GM18498 (cell line): ENCODE data around the gene ADCY6.

Experiments used
- ATAC-seq: cut with Tn5 transposase; IDR thresholded peaks from one replicate; pipeline ENCODE4 v1.9.1; 2021; ENCODE audit warnings: mild to moderate bottlenecking, moderate library complexity; ENCODE audit not compliant: unreplicated experiment

The ADCY6 gene

DNA sequence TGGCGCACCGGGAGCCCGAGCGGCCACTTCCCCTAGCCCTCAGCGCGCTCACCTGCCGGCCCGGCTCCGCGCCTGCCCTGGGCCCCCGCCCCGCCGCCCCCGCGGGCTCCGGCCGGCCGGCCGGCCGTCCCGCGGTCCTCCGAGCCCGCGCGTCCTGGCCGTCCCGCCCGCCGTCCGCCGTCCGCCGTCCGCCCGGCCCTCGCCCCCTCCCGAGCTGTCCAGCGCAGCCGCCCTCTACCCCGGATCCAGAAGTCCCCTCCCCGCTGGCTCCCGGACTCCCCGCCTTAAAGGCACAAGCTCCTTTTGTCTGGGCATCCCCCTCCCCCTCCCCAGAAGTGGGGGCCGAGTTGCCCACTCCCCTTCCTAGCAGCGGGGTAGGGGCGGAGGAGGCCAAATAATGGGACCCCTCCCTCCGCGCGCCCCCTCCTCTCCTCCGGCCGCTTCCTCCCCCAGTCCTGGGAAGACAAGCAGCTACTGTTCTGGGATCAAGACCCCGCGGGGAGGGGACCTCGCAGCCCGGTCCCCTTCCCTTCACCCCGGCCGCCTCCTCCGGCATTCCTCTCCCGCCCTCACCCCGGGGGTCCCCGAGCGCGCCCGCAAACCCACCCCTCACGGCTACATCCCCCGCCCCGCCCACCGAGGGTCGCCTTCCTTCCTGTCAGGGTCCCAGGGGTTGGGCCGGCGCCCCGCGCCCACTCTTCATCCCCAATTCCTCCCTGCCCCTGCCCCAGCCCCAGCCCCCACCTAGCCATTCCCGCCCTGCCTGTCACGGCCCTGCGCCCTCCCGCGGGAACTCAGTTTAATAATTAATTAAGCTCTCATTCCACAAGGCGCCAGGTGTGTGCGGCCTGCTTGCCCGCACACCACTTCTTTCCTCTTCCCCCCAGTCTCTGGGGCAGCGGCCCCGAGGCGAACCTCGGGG lies at the start of gene ADCY6:
Gene ADCY6, minus strand, starts transcription at position 236 of the 922 bp plus-strand sequence. CDS start 5,655 bp downstream, outside the sequence.
- no peak for ATAC-seq

DNA sequence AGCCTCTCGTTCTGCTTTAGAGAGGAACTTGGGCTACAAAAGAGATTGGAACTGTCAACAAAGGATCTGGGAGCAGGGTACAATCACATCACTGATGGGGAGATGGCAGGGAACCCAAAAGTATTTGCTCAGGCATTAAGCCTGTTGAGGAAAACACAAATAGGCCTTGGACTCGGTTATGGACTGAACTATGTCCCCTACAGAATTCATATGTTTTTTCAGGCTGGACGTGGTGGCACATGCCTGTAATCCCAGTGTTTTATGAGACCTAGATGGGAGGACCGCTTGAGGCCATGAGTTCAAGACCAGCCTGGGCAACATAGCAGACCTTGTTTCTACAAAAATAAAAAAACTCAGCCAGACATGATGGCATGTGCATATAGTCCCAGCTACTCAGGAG lies 49.2 kb upstream of the ADCY6 start:
- ATAC-seq = no peak

DNA sequence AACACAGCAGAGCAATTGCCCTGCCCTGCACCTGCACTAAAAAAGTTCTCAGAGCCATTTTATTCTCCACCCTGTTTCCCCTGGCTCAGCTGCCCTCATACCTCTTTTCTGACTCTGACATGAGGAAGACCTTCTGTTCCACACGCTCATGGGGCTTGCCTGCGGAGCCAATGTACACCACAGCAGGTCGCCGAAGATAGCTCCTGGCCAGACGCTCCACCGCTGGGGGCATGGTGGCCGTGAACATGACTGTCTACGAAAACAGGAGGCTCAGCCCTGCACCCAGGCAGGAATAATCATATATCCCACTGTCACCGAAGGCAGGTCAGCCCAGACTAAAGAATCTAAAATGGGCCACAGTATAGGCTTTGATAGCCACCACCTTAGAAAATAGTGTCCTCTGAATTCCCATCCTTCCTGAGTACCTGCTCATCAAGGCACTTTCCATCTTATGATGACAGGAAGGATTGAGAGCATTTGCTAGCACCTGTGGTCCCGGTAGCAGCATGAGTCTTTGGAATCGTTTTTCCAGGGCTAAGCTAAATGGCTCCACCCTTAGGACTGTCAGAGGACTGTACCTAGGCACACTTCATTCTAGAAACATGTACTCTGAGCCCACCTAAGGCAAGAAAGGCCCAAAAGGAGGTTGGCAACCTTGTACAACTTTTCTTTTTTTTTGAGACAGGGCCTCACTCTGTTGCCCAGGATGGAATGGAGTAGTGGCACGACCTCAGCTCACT lies 43.6 kb upstream of the ADCY6 start:
- no peak for ATAC-seq

DNA sequence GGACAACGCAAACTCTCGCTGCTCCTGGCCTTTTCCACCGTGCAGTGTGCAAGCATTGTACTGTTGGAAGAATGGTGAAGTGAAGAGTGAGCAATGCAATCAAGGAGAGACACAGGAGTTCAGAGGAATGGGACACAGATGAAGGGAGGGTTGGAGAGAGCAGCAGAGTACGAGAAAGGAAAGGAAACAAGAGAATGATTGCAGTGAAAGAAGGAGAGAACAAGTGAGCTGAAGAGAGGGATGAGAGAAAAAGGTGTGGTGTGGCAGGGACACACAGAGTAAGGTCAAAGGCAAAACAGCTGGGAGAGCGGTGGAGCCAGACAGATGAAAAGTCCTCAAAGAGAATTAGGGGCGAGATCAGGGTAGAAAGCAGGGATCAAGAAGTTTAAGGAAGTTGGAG lies 42.4 kb upstream of the ADCY6 start:
- ATAC-seq = no peak

DNA sequence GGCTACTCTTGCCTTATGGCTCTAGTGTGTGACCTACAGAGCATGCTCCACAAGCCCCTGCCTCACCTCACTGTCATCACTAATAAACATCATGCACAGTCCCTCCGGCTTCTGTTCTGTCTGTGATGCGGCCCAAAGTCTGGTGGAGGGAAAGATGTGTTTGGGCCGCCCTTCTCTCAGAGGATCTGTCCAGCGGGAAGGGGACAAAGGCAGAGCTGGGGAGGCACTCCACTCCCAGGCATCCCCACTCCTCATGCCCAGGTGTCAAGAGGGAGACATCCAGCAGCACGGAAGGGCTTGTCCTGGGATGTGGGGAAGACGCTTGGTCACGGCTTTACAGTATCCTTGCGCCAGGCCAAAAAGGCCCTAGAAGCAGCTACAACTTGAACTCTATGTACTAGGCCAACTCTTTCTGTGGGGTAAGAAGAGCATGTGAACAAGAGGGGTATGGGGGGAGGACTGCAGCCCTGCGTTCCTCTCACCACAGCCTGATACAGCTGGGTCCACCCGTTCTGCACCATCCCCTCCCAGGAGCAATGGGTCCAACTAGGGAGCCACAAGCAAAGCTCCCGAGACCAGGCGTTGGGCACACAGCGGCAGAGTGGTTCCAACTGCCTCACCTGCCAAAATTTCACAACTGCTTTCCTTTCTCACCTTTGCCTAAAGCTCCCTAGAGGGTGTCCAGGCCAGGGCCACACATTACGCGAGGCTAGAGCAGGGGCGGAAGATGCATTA lies 40.1 kb upstream of the ADCY6 start:
- ATAC-seq = no peak

DNA sequence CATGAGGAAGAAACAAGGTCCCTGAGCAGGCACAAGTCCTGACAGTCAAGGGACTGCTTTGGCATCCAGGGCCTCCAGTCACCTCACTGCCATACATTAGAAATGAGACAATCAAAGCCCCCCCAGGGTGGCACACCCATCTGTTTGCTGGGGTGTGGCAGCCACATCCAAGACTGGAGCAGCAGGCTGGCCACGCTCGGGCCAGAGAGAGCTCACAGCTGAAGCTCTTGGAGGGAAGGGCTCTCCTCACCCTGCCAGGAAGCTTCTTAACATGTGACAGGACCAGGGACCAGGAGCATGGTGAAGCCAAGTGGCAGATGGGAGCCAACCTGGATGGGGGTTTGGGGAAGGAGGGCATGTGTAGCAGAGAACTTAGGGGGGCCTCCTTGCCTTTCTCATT lies 39.4 kb upstream of the ADCY6 start:
- no peak for ATAC-seq

DNA sequence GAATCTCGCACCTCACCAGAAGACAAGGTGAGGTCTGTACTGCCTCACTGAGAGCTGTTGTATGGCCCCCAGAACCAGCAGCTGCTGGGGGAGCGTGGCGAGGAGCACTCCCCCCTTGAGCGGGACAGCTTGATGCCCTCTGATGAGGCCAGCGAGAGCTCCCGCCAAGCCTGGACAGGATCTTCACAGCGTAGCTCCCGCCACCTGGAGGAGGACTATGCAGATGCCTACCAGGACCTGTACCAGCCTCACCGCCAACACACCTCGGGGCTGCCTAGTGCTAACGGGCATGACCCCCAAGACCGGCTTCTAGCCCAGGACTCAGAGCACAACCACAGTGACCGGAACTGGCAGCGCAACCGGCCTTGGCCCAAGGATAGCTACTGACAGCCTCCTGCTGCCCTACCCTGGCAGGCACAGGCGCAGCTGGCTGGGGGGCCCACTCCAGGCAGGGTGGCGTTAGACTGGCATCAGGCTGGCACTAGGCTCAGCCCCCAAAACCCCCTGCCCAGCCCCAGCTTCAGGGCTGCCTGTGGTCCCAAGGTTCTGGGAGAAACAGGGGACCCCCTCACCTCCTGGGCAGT lies 38.7 kb upstream of the ADCY6 start:
- no peak for ATAC-seq

DNA sequence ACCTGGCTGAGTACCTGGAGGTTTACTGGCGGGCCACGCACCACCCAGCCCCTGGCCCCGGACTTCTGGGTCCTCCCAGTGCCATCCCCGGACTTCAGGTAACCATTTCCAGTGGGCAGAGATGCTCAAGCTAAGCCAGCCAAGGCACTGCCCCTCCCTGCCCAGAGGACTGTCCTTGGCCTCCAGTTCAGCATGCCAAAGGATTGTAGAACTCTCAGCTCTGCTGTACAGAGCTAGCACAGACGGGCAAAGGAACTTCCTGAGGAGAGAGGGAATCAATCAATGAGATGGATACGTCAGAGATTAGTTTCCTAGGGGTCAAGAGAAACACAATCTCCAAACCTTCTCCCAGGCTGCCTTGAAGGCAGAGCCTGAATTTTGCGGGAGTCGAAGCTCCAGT lies 38.1 kb upstream of the ADCY6 start:
- ATAC-seq = no peak

DNA sequence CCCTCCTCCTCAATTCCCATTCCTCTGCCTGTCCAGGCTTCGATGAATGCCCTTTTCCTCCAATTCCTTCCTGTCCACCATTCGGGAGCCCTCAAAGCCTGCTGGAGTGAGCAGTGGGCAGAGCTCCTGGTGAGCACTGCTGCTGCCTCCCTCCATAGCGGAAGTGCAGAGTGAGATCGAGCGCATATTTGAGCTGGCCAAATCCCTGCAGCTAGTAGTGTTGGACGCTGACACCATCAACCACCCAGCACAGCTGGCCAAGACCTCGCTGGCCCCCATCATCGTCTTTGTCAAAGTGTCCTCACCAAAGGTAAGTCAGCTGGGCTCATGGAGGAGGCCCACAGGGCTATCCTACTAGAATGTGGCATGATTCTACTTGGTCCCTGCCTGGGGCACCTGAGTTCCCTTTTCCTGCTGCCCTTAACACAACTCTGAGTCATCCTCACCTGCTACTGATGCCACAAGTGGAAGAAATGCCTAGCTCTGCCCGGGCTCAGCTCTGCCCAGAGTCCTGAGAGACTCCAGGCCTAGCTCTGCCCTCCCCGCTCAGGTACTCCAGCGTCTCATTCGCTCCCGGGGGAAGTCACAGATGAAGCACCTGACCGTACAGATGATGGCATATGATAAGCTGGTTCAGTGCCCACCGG lies 37.4 kb upstream of the ADCY6 start:
- ATAC-seq = no peak

DNA sequence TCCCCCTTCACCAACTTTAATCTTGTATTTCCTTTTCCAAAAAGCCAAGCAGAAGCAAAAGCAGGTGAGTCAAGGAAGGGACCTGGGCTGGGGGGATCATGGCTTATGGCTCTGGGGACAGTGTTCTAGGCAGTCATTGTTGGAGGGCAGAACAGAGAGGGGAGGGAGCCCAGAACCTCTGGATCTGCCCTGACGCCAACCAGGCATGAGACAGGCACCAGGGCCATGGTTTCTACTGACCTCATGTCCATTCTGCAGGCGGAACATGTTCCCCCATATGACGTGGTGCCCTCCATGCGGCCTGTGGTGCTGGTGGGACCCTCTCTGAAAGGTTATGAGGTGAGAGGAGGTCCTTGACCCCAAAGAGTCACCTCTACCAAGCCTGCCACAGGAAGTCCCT lies 36.0 kb upstream of the ADCY6 start:
- no peak for ATAC-seq

DNA sequence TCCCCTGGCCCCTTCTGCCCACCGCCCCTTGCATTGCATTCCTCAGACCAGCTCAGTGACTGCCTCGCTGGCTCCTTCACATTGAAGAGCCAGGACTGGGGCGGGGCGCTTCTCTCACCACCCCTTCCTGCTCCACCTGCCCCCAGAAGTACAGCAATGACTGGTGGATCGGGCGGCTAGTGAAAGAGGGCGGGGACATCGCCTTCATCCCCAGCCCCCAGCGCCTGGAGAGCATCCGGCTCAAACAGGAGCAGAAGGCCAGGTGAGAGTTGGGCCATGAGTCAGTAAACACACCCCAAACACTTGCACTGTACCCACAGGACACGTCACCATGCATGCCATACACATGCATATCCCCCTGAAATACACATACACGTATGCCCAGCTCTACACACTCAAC lies 35.2 kb upstream of the ADCY6 start:
- no peak for ATAC-seq

DNA sequence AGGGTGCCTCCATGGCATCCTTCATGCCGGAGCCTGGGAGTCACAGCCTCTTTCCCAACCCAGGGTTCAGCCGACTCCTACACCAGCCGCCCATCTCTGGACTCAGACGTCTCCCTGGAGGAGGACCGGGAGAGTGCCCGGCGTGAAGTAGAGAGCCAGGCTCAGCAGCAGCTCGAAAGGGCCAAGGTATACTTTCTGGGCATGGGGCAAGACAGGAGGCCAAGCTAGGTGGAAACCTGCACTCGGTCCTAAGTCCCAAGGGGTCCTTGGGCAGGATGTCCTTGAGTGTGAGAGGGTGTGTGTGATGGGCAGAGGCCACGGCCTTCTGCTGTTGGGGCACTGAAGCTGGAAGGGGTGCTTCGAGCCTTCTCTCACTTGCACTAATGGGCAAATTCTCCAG lies 34.4 kb upstream of the ADCY6 start:
- ATAC-seq = no peak

DNA sequence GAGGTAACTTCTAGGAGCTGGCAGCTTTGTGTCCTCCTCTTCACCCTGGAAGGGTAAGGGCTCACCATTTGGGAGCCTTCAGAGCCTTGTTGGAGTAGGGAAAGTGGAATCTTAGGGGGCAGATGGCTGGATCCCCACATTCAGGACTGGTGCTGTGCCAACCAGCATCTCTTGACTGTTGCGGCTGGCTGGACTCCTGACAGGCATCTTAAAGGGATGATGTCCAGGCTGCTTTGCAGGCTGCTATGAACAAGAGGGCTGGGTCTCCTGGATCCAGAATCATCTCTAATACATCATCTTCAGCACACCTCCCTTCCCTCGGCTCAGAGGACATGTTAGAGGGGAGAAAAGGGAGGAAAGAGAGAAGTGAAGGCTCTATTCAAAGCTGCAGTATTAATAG lies 33.8 kb upstream of the ADCY6 start:
- ATAC-seq = no peak

DNA sequence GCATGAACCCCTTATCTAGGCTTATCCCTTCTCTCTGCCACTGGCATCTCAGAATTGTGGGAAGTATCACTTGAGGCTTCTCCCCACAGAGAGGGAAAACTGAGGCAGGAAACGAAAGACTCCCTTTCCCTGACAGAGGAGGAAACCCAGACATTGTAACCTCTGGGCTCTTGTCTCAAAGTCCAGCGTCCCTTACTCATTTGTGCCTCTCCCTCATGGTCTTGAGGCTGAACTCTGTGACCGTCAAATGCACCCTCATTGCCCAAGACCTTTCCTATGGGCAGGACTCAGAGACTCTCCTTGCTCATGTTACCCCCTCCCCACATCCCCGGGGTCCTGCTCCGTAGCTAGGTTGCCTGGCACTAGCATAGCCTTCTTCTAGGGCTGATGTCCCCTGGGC lies 33.2 kb upstream of the ADCY6 start:
- no peak for ATAC-seq

DNA sequence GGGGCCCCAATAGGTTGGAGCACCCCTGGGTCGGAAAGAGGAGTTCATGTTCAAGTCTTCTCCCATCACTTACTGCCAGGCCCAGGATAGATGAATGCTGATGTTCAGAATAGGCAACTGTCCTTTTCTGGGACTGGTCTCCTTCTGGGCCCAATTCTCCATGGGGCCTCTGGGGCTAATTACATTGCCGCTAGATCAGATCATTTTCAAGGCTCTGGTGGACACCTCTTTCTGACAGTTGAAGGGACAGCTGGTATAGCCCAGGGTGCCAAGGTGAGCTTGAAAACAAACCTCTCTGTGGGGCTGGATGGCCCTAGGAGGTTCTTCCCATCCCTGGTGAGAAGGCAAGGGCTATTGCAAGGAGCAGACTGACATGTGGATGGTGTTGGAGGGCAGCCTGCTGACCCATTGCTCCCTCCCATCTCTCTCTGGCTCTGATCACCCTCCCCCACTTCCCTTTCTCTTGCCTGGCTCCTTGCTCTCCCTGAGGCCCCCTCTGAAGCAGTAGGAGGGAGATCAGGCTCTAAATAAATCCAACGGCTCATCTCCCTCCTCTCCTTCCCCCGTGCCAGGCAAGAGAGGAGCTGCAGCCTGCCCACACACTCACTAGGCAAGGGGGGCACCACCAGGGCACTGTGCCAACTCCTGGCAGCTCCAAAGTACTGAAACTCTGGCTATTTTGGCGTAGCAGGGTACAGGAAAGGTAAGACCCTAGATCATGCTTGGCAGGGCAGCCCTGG lies 31.3 kb upstream of the ADCY6 start:
- no peak for ATAC-seq

DNA sequence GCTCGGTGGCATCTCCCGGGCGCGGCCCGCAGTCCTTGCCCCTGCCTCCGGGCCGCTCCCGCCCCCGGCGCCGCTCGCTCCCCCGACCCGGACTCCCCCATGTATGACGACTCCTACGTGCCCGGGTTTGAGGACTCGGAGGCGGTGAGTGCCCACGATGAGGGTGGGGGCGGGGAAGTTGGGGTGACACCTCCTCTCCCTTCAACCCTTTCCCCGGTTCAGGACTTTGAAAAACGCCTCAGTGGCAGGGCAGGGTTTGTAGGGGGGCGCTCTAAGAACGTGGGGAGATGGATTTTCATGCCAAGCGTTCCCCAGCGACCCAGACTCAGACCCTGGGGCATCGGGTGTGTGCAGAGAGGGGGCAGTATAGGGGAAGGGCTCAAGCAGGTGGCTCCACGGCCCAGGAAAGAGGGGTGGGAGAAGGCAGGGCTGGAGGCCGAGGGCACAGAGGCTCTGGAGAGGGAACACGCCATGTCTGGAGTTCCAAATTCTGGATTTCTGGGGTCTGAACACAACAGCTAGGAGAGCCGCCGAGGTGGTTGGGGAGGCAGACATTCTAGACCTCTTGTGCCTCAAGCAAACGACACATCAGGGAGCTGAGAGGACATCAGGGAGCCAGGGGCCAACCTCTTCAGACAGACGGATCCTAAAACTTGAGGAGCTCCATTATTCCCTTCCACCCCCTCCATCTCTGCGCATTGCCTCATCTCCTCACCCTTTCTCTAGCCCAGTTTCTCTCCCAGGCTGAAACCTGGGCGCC lies 30.1 kb upstream of the ADCY6 start:
- ATAC-seq = no peak

DNA sequence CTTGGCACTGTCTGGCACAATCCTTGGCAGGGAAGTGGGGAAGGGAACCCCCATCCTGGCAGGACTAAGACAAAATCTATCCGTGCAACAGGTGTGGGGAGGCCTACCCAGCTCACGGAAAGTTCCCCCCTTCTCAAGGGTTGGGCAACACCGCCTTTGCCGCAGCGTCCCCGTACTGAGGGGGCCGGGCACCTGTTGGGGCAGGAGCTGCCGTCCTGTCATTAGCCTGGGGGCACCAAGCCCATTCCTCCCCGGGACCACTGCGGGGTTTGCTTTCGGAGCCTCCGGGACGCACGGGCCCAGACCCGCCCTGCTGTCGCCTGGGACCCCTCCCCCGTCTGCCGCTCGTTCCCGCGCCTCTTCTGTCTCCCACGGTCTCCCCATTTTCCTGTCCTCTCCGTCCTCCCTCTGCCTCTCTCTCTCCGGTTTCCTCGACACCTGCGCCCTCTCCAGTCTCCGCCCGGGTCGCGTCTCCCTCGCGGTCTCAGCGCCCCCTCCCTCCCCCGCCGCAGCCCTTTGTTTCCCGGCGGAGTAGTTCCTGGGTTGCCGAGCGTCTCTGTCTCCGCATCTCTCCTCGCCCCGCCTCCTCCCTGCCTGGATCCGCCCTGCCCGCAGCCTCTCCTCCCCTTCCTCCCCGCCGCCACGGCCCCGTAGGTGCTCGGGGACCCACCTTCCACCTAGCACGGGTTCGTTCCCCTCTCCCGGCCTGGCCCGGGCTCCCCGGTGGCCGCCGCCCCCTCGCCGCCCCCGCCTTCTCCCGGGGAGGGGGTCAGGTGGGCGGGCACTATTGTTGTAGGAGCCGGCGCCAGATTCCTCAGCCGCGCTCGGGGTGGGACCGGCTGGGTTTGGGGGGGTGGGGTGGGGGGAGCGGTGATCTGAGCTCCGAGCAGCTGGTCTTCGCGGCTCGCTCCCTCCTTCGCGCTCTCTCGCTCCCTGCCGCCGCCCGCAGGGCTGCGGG lies 29.3 kb upstream of the ADCY6 start, which contains the start of gene CACNB3:
Gene CACNB3, plus strand, starts transcription at position 624 of the 958 bp plus-strand sequence. CDS start 434 bp downstream, outside the sequence.
- ATAC-seq = peak; percentile 40
